GM19463 (cell line): ENCODE data around the gene CIRBP.

Source experiments
- ATAC-seq: cut with Tn5 transposase; IDR thresholded peaks from one replicate; pipeline ENCODE4 v1.9.1; 2021; ENCODE audit warnings: mild to moderate bottlenecking, moderate library complexity; ENCODE audit not compliant: unreplicated experiment

Gene CIRBP

GRCh38 chr19:1230783-1231489, 38.2 kb upstream of the CIRBP start:
- ATAC-seq, result no peak

- no peak for ATAC-seq
Measured at GRCh38 chr19:1231729-1232637, 37.1 kb upstream of the CIRBP start.

- no peak for ATAC-seq
Measured at GRCh38 chr19:1232652-1233072, 36.5 kb upstream of the CIRBP start.

GRCh38 chr19:1233115-1233667, 35.9 kb upstream of the CIRBP start:
- no peak for ATAC-seq

GRCh38 chr19:1234051-1234954, 34.8 kb upstream of the CIRBP start:
- ATAC-seq, result no peak

- ATAC-seq, result no peak
Measured at GRCh38 chr19:1234955-1235380, 34.2 kb upstream of the CIRBP start.

GRCh38 chr19:1235625-1236538, 33.2 kb upstream of the CIRBP start:
- ATAC-seq, result no peak

GRCh38 chr19:1236576-1236975, 32.6 kb upstream of the CIRBP start:
- no peak for ATAC-seq

GRCh38 chr19:1237027-1237659, 32.0 kb upstream of the CIRBP start:
- ATAC-seq, result no peak

- ATAC-seq, result no peak
Measured at GRCh38 chr19:1237754-1238368, 31.3 kb upstream of the CIRBP start, which contains the start of gene CBARP. TSS of gene CBARP (minus strand) at chr19:1238005. CDS start at chr19:1236100, 1,905 bp downstream.

- ATAC-seq, result no peak
Measured at GRCh38 chr19:1238369-1239303, 30.5 kb upstream of the CIRBP start.

- ATAC-seq, result no peak
Measured at GRCh38 chr19:1239420-1239795, 29.7 kb upstream of the CIRBP start.

- ATAC-seq, result peak; percentile 36
Measured at GRCh38 chr19:1239796-1240737, 29.1 kb upstream of the CIRBP start.

GRCh38 chr19:1240925-1241324, 28.2 kb upstream of the CIRBP start:
- ATAC-seq, result no peak

- peak; percentile 53 for ATAC-seq
Measured at GRCh38 chr19:1241417-1242095, 27.6 kb upstream of the CIRBP start, which contains the start of gene ATP5F1D. TSS of gene ATP5F1D (plus strand) at chr19:1241751. CDS start at chr19:1241851, 100 bp downstream.
